ENCODE measurements around the gene DGKB.

Gene DGKB

DNA sequence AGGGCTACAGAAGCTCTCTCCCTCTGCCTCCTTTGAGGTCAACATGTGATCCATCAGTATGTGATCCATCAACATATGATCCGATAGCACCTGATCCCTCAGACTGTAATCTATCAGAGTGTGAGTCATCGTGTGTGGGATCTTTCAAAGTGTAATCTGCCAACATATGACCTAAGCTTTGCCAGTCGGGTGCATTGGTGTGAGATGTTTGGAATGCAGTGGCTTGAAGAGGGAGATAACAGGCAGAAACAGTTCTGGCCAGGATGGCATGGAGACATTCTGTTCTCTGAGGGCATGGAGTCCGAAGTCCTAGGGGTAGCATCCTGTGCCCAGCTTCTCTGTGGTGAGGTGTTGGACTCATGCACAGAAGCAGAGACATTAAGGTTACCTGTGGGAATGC lies 695.4 kb downstream of the DGKB start:
- DNase-seq (no peak), ATAC-seq (no peak)

DNA sequence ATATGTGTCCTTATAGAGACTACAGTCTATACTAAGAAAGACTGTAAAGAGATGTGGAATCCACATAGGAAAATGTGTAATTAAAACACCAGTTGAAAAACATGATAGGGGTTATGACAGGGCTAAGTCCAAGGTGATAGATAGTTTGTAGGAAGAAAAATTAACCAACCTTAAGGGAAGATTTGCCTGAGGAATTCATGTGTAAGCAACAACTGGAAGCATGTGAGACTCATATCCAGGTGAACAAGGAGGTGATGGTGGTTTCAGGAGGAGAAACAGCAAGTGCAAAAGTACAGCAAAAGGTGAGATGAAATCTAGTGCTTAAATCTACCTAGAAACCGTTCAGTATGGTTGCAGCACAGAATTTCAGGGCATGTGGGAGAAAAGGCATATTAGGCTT lies 696.4 kb downstream of the DGKB start:
- DNase-seq, result no peak
- no peak for ATAC-seq

DNA sequence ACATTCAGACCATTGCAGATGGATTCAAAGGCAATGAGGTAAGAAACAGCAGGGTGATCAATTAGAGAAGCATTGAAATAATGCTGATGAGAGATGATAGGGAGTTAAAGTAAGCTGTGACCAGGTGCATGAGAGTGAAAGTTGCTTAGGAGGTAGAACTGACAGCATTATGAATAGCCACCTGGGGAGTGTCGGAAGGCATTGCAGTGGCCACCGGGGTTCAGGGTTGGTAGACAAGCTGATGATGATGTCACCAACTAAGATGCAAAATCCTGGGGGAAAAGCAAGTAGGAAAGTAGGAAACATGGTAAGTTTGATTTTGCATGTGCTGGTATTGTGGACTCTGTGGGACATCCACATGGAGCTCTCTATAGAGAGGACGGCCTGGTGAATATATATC lies 701.2 kb downstream of the DGKB start:
- DNase-seq, result no peak
- ATAC-seq, result no peak

DNA sequence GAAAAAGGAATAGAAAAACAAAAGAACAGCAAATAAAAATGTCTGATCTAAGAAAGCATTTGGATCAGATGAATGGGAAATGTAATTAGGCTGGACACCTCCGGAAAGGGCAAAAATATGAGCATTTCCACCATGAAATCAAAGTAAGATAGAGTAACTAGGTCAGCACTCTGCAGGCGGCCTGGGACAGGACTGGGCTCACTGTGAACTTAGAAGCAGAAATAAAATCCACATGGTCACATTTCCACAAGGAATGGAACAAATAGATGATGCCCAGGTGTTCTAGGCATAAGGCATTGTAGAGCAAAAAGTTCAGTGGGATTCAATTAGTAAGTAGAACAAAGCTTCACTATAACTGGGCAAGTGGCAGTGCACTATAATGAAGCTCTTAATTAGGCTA lies 703.2 kb downstream of the DGKB start:
- DNase-seq (no peak), ATAC-seq (no peak)

DNA sequence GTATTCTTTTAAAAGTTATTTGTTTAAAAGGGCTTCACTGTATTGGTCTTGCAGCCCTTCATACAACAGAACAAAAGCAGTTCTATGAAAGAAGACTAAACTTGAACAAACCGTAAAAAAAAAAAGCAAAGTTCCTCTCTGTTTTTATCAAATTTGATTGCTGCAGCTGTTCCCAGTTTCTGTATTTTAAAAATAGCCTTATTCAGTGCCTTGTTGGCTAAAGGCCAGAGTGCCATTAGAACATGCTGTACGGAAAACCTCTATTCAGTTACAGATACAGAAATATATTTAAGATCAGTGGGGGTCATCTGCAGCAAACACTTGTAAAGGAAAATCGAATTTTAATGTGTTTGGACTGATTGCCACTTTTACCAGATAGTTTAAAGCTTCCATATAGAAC lies 705.3 kb downstream of the DGKB start:
- DNase-seq (no peak), ATAC-seq (no peak)

DNA sequence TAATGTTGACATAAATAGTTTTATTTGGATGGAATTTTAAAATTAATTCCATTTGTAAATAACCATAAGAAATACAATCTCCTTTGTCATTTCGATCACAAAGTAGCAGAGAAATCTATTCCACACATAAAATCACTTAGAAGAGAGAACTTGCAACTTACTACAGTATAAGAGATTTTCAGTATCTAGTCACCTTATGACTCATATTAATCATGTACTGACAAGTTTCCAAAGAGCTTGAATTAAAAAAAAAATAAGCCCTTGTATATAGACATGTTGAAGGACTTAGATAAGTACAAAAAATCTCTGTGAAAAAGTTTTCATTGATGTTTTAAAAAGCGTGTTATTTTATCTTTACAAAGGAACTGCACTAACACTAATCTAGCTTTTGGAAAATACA lies 706.0 kb downstream of the DGKB start:
- ATAC-seq (no peak), DNase-seq (no peak)

DNA sequence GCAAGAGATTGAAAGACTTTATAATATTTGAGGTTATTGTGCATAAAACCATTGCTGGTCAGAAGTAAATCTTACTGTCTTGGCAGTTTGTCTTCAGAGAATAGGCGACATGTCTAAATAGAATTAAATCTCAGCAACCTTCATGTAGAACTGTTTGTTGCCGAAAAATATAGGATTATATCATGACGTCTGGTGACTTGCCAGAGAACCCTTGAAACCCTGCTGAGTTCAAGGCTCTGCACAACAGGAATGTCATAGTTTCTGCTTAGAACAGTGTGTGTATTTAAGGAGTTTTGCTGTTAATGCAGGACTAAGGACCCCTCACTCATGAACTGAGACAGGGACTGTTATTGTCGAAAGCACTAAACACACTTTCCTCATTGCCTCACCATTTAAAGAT lies 706.7 kb downstream of the DGKB start:
- ATAC-seq (no peak), DNase-seq (no peak)

DNA sequence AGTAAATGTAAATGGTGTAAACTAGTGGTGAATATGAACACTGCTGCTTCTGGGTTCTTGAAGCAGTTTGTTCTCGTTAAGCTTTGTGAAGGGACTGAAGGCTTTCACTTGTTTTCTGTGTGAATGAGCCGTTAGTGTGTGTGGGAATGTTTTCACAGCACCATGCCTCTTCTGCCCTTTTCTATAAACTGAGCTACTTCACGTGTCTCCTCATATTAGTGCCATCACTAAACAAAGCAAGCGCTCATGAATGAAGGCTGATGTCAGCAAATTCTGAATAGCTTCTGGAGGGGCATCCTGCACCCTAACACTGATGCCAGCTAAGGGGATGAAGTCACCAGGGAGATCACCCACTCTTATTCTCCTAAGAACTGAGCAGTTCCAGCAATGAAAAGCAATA lies 707.5 kb downstream of the DGKB start:
- no peak for DNase-seq

DNA sequence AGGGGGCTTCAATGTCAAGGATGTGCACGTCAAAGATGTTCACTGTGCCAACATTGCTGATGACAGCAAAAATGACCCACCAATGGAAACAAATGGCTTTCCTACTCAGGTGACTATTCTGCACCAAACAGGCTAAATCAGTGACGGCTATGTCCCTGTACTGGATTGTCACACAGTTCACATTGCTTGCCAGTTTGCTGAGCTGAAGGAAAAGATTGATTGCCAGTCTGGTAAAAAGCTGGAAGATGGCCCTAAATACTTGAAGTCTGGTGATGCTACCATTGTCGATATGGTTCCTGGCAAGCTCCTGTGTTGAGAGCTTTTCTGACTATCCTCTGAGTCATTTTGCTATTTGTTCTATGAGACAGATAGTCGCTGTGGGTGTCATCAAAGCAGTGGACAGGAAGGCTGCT lies 710.9 kb downstream of the DGKB start:
- ATAC-seq (no peak), DNase-seq (no peak)

More for the DNA sequence above, 707.5 kb downstream of the DGKB start:
- ATAC-seq, result no peak

DNA sequence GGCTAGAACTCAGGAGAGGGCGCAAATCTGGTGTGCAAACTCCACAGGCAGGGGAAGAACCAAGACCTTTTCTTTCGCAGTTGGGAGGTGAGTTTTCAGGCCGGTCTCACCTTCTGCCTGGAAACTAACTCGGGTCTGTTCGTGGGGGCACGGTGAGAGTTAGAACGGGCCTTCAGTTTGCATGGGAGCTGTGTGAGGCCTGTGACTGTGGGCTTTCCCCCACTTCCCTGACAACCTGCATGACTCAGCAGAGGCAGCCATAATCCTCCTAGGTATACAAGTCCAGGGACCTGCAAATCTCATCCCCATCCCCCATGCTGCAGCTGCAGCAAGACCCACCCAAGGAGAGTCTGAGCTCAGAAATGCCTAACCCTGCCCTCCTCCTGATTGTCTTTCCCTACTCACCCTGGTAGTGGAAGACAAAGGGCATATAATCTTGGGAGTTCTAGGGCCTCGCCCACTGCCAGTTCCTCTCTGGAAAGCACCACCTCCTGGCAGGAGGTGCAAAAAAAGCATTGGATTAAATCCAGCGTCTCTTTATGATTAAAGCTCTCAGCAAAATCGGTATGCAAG lies 718.2 kb downstream of the DGKB start:
- ATAC-seq (no peak), DNase-seq (no peak)

DNA sequence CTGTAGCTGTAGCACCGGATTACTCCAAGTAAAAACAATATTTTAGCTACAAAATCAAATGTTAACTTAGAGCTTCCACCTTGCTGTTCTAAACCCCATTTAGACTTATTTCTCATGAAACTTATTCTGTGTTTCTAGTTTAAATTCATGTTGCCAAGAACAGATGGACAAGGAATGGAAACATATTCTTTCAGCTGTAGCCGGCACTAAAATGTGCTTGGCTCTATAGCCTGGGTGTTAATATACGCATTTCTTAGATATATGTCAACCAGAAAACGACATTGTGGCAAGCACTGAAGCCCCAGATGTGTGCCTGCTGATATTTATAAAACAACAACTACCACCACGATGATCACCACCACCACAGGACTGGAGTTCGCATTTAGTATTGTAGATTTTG lies 722.8 kb downstream of the DGKB start:
- ATAC-seq (no peak), DNase-seq (no peak)

DNA sequence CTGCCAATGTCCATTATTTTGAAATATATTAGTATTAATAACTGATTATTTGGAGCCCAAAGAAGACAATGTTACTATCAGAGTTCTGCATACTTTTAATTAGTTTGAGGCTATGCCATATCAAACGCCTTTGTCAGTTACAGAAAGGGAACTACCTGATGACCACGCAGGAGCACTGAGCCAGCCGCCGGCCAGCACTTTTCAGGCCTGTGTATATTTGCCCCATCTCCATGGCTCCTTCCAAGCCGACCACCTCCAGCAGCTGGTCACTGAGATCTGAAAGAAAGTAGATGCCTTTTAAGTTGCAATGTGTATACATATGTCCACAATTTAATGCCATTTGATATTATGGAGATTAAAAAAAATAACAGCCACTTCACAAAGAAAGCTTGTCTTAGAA lies 724.7 kb downstream of the DGKB start:
- no peak for ATAC-seq

DNA sequence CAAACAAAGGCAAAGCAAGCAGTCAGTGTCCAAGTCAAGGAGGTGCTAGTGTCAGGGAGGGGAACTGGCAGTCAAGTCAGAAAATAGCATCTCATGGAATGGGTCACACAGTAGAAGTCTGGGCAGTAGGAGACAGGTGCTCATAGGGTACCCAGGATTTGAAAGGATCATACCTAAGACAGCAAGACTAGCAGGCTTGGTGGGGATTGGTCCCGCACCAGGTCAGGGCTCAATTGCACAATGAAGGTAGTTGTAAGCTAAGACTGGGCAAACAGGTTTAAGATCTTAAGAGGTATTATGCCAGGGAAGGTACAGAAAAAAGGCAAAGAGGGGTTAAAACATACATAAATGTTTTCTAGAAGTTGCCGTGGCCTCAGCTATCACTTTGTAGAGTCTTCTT lies 731.7 kb downstream of the DGKB start:
- ATAC-seq (no peak), DNase-seq (no peak)

More for the DNA sequence above, 724.7 kb downstream of the DGKB start:
- DNase-seq, result no peak

DNA sequence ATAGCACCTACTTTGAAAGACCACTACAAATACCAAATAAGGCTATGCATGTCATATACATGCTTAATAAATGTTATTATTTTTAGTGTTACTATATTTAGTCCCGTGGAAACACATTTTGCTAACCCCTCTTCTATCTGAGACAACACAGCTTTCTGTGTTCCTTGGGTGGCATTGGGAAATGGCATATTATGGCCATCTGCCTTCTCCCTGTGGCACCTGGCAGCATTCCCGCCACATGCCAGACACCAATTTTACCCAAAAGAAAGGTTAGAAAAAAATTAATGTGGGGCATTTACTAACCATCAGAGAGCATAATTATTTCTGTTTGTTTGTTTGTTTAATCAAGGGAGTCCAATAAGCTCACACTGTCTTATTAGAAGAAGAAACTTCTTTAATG lies 744.4 kb downstream of the DGKB start:
- DNase-seq (no peak), ATAC-seq (no peak)

DNA sequence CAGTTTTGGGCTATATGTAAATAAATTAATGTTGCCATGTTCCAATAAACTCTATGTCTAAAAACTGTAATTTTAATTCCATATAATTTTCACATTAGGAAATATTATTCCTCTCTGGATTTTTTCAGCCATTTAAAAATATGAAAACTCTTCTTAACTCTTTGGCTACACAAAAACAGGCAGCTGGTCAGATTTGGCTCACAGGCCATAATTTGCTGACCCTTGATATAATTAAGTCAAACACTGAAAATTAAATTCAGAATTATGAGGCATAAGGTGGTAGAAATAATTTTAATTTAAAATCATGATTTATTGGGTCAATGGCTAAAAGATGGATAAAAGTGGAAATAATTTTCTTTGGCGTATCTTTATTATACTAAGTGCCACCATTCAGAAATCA lies 746.1 kb downstream of the DGKB start:
- DNase-seq, result no peak
- ATAC-seq, result no peak

DNA sequence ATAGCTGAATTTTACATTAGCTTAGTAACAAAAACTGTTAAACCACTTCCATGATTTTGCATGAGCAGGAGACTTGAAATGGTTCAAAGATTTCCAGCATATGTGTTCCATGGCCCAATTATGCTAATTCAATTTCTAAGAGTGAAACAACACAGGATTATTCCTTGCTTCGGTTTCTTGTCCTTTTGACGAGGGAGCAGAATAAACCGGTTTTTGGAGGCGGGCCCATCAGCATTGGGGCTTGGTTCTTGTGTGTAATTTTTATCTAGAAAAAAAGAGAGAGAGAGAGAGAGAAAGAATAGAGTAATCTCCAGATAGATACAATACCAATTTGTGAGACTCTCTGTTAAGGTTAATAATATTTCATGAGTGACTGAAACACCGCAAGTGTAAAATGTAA lies 753.6 kb downstream of the DGKB start:
- DNase-seq (no peak), ATAC-seq (no peak)

DNA sequence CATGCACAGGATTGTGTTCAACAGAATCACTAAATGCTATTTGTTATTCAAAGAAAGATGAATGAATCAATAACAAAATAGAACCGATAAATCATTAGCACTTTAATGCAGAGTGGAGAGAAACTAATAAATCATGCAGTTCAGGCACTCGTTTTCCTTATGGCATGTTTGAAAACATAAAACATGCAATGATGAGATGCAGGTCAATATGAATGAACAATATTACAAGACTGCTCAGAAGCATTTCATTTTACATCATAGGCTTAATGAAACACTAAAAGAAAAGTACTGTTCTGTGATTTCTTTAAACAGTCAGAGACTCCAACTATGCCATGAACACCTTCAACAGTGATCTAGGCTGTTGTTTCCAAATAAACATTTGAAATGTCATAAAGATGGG lies 755.0 kb downstream of the DGKB start:
- DNase-seq, result no peak
- ATAC-seq, result no peak

DNA sequence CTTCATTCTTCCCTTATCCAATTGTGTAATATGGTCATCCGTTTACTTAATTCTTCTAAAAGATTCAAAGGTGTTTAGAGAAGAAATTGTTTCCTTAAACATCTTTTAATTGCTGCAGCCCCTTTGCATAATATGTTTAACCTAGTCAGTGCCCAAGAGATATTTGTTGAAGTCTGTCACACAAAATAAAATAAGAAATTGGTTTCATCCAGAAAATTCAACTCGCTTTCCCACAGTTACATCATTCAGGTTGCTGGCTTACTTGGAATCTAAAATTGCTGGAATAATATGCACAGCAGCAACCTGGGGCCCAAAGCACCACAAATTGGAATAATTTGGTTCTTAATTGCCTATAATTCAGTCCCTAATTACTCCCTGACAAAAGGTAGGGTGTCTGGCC lies 758.0 kb downstream of the DGKB start:
- no peak for DNase-seq
- no peak for ATAC-seq

DNA sequence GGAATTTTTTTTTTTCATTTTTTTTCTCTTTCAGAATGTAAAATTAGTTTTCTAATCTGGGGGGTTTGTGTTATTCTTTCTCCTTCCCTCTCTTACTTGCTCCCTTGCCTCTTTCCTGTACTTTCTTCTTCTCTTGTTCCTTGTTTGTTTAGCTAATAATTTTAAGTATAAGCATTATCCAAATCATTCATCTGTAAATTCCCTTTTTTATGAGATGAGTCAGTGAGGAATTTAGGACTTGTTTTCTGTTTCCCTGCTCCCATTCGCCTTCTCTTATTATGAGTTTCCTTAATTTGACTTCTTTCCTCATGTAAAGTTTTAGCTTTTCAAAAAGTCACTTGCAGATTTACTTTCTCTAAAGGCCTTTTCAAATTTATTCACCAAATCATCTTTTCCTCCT lies 758.4 kb downstream of the DGKB start:
- ATAC-seq (no peak), DNase-seq (no peak)

DNA sequence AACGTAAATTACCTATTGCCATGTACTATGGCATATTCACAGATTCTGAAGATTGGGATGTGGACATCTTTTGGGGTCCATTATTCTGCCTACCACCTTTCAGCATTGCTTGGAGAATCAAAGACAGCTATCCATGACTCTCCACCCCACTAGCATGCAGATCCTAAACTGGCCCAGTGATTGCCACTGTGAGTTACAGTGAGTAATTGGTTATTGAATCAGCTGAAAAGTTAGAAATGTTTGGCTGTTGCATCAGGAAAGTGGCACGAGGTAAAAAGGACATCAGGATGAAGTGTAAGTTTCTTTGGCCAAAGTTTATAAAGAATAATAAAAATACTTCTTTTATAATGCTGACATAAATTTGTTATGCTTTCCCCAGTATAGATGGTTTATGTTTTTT lies 764.9 kb downstream of the DGKB start:
- DNase-seq, result no peak
- no peak for ATAC-seq

DNA sequence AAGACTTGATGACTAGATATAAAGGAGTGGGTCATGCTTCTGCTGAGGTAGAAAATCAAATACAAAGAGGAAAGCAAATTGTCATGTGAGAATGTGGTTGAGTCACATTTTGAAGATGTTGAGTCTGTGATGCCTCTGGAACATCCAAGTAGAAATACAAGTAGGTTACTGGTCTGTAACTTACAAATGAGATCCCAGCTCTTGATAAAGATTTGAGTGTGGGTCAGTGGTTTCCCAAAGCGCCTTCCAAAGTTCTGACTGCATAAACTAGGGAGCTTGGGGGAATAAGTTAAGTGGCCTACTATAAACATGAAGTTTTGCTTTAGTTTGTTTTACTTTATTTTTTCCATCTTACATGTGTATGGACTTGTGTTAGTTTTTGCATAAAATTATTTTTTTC lies 768.8 kb downstream of the DGKB start:
- no peak for ATAC-seq
- DNase-seq, result no peak

DNA sequence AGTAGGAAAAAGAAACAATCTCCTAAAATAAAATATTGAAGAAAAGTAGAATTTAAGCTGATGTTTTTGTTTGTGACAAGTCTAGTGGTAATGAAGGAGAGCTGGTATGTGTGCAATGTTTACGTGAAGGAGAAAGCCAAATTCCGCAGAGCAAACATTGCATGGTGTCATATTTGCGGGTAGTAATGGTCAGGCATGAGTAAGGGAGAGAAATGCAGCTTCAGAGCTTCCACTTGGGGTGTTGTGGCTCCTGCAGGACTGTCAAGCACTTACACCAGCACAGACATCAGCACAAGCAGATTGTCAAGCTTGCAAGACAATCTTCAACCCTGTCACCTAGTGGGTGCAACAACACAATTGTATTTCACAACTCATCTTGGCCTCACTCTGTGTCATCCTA lies 776.6 kb downstream of the DGKB start:
- DNase-seq (no peak), ATAC-seq (no peak)

DNA sequence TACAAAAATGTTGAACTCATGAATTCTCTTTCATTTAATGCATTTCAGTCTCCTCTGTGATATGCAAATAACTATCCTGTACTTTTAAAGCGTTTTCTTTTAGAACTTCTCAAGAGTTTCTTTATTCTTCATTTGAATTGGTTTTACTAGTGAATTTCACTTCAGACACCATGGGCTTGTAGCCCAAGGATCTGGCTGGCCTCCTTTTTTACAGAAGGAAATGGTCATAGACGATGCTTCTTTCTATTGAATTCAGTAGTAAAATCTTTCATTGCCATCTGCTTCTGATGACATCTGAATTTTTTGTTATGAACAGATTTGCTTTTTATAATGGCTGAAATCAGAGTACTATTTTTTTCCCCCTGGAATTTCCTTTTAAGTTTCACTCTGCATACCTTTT lies 777.8 kb downstream of the DGKB start:
- DNase-seq (no peak), ATAC-seq (no peak)

DNA sequence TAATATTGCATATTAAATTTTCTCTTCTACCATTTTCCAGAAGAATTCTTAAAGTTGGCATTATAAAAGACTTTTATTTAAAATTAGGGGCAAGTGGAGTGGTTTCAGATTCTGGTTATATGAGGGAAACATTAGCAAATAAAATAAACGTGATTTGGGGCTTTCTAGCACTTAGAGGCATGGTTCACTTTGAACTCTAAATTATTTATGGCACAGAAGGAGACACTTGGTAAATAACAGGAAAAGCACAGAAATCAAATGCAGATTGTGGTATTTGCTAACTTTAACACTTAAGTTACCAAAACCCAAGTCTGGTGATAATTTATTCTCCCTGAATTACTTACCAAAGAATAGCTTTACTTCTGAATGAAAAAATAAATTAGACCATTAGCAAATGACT lies 778.6 kb downstream of the DGKB start:
- ATAC-seq (no peak), DNase-seq (no peak)

DNA sequence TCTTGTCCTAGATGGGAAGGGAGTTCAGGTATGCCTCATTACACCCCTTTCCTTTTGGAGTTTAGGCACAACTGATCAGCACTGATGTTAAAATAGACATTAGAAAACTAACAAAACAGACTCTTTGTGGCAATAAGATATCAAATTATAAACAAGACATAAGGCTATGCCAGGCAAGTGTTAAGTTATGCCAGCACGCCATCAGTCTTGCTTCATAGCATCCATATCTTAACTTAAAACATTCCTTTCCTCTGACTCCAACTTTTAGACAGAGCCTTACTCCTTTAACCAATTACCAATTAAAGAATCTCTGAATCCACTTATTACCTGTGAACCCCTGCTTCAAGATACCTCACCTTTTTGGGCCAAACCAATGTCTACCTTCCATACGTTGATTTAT lies 786.9 kb downstream of the DGKB start:
- no peak for ATAC-seq

More for the DNA sequence above, 786.9 kb downstream of the DGKB start:
- DNase-seq, result no peak

Measured in stimulated activated naive CD8-positive, alpha-beta T cell treated with anti-CD3 and anti-CD28 coated beads, Interleukin-15, Interleukin-2, amounts not matched to agents 100 U/mL and 50 U/mL, for 24 hours (primary cell).